Measurements from ENCODE around the gene SWSAP1.

- TF ChIP-seq POLR2A (IDR thresholded peaks at IDR 0.05), result no peak
- no peak for TF ChIP-seq CTCF (IDR thresholded peaks at IDR 0.05)
Observed at GRCh38 chr19:11347546-11348039, 26.9 kb upstream of the SWSAP1 start.
